HG02678 (cell line): ENCODE results near the gene CAMTA1.

Experiments
- ATAC-seq: cut with Tn5 transposase; IDR thresholded peaks from one replicate; pipeline ENCODE4 v1.9.1; 2021; ENCODE audit warnings: mild to moderate bottlenecking, moderate library complexity; ENCODE audit not compliant: unreplicated experiment

The CAMTA1 gene

GRCh38 chr1:7174561-7174960 is 389.3 kb downstream of the CAMTA1 start:
- no peak for ATAC-seq

DNA sequence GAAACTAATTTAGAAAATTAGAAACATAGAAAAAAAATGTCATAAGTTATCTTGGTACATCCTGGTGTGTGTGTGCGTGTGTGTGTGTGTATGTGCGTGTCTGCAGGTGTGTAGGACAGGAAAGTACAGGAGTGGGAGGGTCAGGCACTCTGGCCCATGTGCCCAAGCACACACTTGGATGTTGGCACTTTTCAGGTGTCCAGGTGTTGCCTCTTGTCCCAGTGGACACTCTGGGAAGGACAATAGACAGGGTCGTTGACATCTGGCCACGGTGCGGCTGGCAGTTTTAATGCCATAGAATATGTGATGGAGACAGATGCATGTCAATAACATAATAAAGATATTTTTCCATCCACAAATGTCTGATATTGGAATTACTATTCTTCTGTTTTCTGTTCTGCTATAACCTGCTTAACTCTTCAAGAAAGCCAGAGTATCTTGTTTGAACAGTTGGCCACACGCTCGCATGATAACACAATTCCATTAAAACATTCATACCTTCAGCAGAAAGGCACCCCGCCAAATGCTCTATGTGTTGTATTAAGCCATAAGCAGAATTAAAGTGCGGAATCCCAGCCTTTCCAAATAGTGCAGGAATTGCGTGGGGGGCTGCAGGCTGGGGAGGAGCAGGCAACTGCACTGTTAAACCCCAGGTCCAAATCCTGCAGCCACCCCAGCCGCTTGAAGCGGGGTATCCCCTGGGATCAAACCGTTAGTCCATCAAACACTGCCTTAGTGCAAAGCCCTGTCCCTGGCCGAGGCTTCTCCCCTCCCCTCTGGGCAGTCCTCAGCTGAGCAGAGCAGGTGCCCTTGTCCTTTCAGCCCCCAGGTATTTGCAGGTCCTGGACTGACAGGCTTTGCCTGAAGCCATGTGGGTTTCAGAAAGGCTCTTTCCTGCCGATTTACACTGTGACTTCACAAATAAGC is 390.0 kb downstream of the CAMTA1 start:
- ATAC-seq = no peak

DNA sequence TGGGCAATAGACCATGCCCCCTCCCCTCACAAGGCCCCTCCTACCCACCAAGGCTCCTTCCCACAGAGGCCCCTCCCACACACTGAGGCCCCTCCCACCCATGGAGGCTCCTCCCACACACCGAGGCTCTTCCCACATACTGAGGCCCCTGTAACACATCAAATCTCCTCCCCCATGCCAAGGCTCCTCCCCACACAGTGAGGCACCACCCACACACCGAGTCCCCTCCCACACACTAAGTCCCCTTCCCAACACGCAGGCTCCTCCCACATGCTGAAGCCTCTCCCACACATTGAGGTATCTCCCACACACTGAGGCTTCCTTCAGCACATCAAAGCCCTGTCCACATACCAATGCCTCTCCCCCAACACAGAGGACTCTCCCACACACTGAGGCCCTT is 391.8 kb downstream of the CAMTA1 start:
- no peak for ATAC-seq

GRCh38 chr1:7177438-7178146 is 392.3 kb downstream of the CAMTA1 start:
- no peak for ATAC-seq

GRCh38 chr1:7178336-7178735 is 393.1 kb downstream of the CAMTA1 start:
- no peak for ATAC-seq

GRCh38 chr1:7178741-7179140 is 393.5 kb downstream of the CAMTA1 start:
- ATAC-seq = no peak

- no peak for ATAC-seq
Observed at GRCh38 chr1:7185721-7186120, 400.5 kb downstream of the CAMTA1 start.

- ATAC-seq = no peak
Observed at GRCh38 chr1:7186382-7187111, 401.3 kb downstream of the CAMTA1 start.

DNA sequence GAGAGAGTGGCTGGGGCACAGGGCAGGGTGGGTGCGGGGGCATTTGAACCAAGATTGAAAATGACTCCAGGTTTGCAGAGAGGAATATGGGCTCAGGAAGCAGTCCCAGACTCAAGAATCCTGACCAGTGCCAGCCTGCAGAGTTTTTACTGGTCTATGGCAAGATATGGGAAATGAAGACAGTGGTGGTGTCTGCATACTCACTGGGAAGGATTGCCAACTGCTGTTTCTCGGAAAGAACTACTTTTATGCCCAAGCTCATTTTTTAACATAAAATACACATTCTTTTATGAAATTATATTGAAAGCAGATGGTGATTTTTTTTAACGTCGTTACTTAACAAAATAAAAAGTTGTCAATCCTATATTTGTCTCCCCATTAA is 401.8 kb downstream of the CAMTA1 start:
- ATAC-seq = no peak

DNA sequence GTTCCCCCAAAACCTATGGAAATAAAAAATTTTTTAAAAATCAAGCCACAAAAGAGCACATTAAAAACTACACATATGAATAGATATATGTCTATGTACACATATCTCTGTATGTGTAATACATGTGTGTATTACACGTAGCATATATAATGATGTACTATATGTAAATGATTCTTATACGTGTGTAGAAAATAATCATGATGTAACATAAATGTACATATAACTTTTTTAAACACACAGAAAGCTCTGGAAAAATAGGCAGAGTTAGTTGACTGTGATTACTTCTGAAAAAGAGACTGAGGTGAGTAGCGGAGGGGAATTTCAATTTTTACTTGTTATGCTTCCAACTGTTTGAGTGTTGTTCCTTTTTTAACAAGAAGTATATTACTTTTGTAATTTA is 405.0 kb downstream of the CAMTA1 start:
- no peak for ATAC-seq

- ATAC-seq = no peak
Observed at GRCh38 chr1:7192453-7192852, 407.2 kb downstream of the CAMTA1 start.

DNA sequence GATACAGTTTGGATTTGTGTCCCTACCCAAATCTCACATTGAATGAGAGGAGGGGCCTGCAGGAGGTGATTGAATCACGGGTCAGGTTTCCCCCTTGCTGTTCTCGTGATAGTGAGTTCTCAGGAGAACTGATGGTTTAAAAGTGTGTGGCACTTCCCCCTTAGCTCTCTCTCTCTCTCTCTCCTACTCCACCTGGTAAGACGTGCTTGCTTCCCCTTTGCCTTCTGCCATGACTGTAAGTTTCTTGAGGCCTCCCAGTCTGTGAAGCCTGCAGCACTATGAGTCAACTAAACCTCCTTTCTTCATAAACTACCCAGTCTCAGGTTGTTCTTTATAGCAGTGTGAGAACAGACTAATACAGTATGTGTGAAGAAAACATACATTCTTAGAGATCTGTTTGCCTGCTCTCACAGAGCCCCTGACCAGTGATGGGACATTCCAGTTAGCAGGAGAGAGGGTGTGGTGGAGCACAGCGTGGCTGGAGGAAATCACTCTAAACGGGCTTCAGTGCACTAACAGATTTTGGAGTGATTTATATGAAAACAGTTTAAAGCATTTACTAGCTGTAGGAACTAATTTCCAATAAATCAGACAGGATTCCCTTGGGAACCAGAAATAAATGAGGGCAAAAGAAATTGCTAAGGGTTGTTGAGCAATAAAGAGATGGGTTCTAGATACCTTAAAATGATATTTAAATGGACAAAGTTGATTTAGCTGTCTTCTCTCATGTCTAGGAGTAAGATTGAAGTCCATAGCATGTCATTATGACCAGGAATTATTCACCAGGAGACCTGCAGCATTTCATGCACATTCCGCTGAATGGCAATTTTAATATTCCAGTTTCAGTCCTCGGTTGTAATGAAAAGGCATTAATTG is 411.0 kb downstream of the CAMTA1 start:
- no peak for ATAC-seq

DNA sequence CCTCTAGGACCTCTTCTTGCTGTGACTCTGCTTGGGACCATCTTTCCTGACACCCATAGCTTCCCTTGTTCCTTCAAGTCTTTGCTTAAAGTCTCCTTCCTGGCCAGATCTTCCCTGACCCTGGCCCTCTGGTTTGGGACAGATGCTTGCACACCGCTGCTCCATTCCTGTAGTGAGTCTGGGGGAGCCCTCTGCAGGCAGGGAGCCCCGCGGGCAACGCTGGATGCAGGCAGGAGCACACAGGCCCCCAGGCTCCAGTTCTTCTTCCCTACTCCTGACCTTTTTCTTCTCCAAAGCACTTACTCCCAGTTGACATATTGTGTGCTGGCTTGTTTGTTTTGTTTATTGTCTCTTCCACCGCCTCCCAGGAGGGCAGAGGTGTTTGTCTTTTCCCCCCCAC is 413.4 kb downstream of the CAMTA1 start:
- ATAC-seq = no peak

DNA sequence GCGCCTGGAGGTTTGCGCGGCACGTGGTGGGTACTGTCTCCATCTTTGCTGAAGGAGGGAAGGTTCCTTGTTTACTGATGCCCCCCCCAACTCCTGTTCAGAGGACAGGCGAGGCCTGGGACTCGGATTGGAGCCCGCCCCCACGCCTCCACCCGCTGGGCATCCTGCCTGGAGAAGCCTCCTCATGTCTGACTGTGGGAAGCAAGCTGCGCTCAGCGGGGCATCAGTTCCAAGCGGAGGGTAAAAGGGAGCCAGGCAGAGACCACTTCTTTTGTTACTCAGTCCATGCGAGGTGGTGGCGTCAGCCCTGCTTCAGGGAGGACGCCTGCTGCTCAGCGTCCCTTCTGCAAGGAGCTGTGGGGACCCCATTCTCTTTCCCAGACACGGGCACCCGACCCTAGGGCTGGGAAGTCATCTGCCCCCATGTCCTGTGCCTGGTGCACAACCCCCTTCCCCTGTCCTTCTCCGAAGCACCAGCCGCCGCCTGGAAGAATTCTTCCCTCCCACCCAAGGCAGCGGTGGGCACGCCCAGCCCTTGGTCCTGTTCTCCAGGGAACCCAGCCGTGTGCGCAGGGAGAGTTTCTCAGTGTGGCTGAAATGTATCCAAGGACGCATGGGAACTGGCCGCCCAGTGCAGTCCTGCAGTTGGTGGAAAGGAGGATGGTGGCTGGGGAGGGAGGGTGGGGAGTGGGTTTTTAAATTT is 414.0 kb downstream of the CAMTA1 start:
- ATAC-seq = no peak

- ATAC-seq = no peak
Observed at GRCh38 chr1:7207875-7208646, 422.8 kb downstream of the CAMTA1 start.

DNA sequence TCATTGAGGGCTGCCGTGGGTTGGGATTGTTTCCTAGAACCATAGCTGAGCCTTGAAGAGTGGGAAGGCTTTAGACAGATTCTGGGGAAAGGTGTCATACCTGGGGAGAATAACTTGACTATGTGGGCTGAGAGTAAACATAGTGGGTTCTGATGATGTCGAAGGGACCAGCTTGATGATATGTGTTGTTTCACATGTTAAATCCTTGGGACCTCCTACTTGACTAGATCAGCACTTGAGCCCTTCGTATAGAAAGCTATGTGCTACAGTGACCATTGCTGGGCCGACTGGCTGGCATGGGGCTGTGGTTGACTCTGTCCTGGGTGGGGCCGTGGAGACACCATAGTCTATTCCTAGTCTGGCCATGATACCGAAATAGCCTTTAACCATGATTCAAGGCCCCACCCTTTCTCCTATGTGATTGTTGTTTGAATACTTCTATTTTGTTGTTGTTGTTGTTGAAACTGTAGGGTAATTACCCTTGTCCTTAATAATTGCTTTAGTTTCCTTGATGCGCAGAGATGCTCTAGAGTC is 423.5 kb downstream of the CAMTA1 start:
- ATAC-seq = no peak

DNA sequence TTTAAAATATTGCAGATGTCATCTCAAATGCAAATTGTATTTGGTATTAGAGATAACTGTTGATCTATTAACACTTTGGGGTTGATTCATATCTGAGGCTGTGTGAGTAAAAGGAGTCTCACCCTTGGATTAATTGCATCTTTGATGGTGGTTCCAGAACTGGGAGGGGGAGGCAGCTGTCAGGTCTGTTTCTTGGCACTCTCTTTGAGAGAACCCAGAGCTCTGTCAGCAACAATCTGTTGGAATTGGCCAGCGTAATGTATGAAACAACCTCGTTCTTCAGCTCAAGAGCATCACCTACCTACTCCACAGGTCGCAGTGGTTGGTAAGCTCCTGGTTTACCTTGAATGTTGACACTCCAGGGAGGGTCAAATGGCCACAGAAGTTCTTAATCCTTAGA is 424.1 kb downstream of the CAMTA1 start:
- ATAC-seq = no peak

- no peak for ATAC-seq
Observed at GRCh38 chr1:7218210-7218832, 433.1 kb downstream of the CAMTA1 start.

DNA sequence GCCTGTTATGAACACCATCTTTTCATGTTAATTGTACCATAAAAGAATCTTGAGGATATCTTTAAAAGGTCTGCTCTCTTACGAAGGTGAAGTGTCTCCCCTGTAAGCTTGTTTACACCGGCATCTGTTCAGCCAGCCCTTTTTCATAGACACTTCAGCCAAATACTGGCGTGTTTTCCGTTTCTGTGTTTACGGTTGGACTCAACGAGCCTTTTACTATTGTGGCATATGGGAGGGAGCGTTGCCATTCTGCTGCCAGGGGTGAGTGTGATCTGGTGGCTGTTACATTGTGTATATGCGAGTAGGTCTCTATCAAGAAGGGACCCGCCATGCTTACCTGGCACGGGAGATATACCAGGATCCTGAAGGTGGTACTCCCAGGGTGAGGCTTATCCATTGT is 433.8 kb downstream of the CAMTA1 start:
- ATAC-seq = no peak
